LNCAP (cell line): ENCODE measurements around the gene CACNB1.

Experiments
- TF ChIP-seq, protein P1 (sequence below): fragments of 450-650 bp; IDR thresholded peaks from 2 replicates; pipeline ENCODE4 v1.5.1; 2017; ENCODE audit warnings: mild to moderate bottlenecking

CACNB1 gene

DNA sequence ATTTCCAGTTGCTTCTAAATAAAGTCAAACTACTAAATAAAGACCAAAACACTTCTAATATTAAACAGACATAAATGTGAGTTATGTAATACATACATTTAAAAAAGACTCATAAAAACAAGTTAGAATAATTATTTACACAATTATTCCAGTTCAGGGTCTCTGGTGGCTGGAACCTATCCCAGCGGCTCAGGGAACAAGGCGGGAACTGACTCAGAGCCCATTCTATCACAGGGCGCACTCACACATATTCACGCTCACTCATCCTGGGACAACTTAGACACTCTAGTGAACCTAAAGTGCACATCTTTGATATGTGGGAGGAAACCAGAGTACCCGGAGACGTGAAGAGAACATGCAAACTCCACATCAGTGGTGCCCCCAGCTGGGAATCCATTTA lies 71.0 kb downstream of the CACNB1 start:
- TF ChIP-seq, protein P1, sequence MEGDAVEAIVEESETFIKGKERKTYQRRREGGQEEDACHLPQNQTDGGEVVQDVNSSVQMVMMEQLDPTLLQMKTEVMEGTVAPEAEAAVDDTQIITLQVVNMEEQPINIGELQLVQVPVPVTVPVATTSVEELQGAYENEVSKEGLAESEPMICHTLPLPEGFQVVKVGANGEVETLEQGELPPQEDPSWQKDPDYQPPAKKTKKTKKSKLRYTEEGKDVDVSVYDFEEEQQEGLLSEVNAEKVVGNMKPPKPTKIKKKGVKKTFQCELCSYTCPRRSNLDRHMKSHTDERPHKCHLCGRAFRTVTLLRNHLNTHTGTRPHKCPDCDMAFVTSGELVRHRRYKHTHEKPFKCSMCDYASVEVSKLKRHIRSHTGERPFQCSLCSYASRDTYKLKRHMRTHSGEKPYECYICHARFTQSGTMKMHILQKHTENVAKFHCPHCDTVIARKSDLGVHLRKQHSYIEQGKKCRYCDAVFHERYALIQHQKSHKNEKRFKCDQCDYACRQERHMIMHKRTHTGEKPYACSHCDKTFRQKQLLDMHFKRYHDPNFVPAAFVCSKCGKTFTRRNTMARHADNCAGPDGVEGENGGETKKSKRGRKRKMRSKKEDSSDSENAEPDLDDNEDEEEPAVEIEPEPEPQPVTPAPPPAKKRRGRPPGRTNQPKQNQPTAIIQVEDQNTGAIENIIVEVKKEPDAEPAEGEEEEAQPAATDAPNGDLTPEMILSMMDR = no peak

DNA sequence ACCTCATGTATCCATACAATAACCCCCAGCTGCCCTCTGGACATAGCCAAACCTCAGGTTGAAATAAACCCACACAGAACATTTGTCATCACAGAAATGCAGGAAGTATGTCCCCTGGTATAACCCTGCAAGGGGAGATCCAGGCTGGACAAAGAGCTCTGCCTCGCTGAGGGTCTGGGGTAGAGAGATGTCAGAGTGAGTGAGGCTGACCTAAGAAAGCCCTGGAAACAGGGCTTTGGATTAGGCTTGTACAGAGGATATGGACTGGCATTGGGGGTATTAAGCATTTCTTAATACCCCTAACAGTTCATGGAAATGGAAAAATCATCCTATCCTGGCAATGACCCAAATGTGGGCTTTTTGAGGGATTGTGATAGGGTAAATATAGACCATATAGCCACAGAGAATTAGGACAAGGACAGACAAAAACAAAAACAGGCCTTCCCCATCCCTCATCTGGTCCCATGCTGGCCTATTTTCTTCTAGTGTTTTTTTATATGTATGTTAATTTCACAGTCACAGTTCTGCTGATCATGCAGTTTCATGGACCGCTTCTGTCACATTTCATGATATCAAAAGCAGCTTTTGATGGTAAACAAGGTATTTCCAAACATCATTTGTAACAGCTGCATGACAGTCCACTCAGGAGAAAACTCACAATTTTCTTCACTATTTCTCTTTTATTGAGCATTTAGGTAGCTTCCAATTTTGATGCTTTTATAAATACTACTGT lies 72.2 kb downstream of the CACNB1 start:
- TF ChIP-seq, protein P1 = no peak

DNA sequence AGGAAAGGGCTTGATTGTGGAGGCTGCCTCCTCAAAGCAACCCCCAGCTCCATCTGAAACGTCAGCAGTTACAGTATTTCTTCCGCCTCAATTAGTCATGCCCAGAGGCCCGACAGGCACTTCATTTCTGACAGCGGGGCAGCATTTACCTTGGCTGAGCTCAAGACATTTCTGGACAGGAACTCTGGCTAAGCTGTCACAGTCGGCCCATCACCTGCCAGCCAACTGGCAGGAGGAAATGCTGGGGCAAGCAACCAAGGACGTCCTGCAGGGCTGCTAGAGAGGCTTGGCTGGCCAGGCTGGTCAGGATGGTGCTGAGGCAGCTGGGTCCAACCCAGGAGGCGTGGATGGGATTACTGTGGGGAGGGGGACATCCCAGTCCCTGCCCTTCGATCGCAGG lies 73.8 kb downstream of the CACNB1 start:
- TF ChIP-seq, protein P1 = no peak
